Liver (tissue), 9 donors: ENCODE data around the gene UBA52. TPM values are rescaled to one million over a fixed set of nuclear protein-coding genes. Genes with fewer than 3 reads are reported as not detected.

Source experiments
- DNase-seq: peaks from one replicate; pipeline ENCODE4 v3.0.0-alpha.2; 2017; ENCODE audit warnings: low spot score
- H3K27ac ChIP-seq, 2 donors: one replicate each; pipeline ENCODE4 v1.7.0; 2013; ENCODE audit warnings: inconsistent platforms in 2 of 2, low read length in 2 of 2, control low read depth in 1 of 2, low read depth in 1 of 2, mild to moderate bottlenecking in 1 of 2
- H3K27me3 ChIP-seq, 4 donors: one replicate each; pipeline versions ENCODE4 v1.6.1 to v1.7.0; 2013; ENCODE audit warnings: low read length in 3 of 4, inconsistent platforms in 1 of 4, mild to moderate bottlenecking in 1 of 4, moderate library complexity in 1 of 4; ENCODE audit not compliant: control insufficient read depth in 4 of 4, insufficient read depth in 4 of 4
- H3K36me3 ChIP-seq, 4 donors: one replicate each; pipeline versions ENCODE4 v1.6.1 to v1.7.0; 2013; ENCODE audit warnings: low read length in 3 of 4, mild to moderate bottlenecking in 3 of 4, low read depth in 1 of 4, moderate library complexity in 1 of 4; ENCODE audit not compliant: control insufficient read depth in 4 of 4, insufficient read depth in 3 of 4
- H3K4me1 ChIP-seq, 4 donors: one replicate each; pipeline versions ENCODE4 v1.6.1 to v1.7.0; 2013; ENCODE audit warnings: low read length in 3 of 4, mild to moderate bottlenecking in 3 of 4, moderate library complexity in 1 of 4; ENCODE audit not compliant: control insufficient read depth in 4 of 4, insufficient read depth in 4 of 4
- H3K4me3 ChIP-seq, 3 donors: one replicate each; pipeline versions ENCODE4 v1.6.1 to v1.7.0; 2013; ENCODE audit warnings: low read length in 3 of 3, control low read depth in 1 of 3, low read depth in 1 of 3, mild to moderate bottlenecking in 1 of 3
- H3K9ac ChIP-seq, 2 donors: one replicate each; pipeline ENCODE4 v1.7.0; 2013; ENCODE audit warnings: low read length in 2 of 2, mild to moderate bottlenecking in 2 of 2, moderate library complexity in 2 of 2, control low read depth in 1 of 2, low read depth in 1 of 2
- H3K9me3 ChIP-seq, 4 donors: one replicate each; pipeline versions ENCODE4 v1.6.1 to v1.7.0; 2013; ENCODE audit warnings: low read length in 3 of 4; ENCODE audit not compliant: control insufficient read depth in 4 of 4
- HNF4A ChIP-seq, 2 donors: conservative IDR thresholded peaks; 2 replicates each; pipeline ENCODE4 v1.6.1; 2016; ENCODE audit warnings: antibody characterized with exemption in 2 of 2, mild to moderate bottlenecking in 2 of 2
- HNF4G ChIP-seq: IDR thresholded peaks from 2 replicates; pipeline ENCODE4 v1.6.1; 2016; ENCODE audit warnings: antibody characterized with exemption
- JUND ChIP-seq, 2 donors: IDR thresholded peaks; 2 replicates each; pipeline ENCODE4 v1.6.1; 2016; ENCODE audit warnings: antibody characterized with exemption in 2 of 2
- RAD21 ChIP-seq, 2 donors: IDR thresholded peaks; 2 replicates each; pipeline ENCODE4 v1.6.1; 2016; ENCODE audit warnings: antibody characterized with exemption in 2 of 2, mild to moderate bottlenecking in 2 of 2
- RXRA ChIP-seq, 2 donors: IDR thresholded peaks; 2 replicates each; pipeline ENCODE4 v1.6.1; 2017 to 2018; ENCODE audit warnings: antibody characterized with exemption in 2 of 2, mild to moderate bottlenecking in 1 of 2
- TAF1 ChIP-seq: conservative IDR thresholded peaks from 2 replicates; pipeline ENCODE4 v1.6.1; 2016; ENCODE audit warnings: antibody characterized with exemption, mild to moderate bottlenecking
- YY1 ChIP-seq: IDR thresholded peaks from 2 replicates; pipeline ENCODE4 v1.6.1; 2016; ENCODE audit warnings: antibody characterized with exemption, mild to moderate bottlenecking
- WGBS: extraction: QIAGEN DNeasy Blood & Tissue Kit; methylation state at CpG from one replicate; pipeline ENCODE4 v1.1.7; 2013; 5-methylcytosine and 5-hydroxymethylcytosine counted together
- polyA plus RNA-seq, 2 donors: library from polyadenylated mRNA; stranded (reverse) in 1 of 2; unstranded in 1 of 2; fragments of 200-250 nt in 1 of 2; fragments of >200 nt in 1 of 2; fragmentation: Nextera tagmentation in 1 of 2; extraction: Ambion mirVana in 1 of 2; gene quantifications; one replicate each; pipeline versions ENCODE4 v1.2.1 to v1.2.3, GENCODE V29; 2013 to 2015
- total RNA-seq, 2 donors: library from RNA; depleted of rRNA; stranded (reverse); fragments of >200 nt; gene quantifications; one replicate each; pipeline ENCODE4 v1.2.3, GENCODE V29; 2014
- TF ChIP-seq, protein P1 (sequence below): IDR thresholded peaks from 2 replicates; pipeline ENCODE4 v1.6.1; 2016; ENCODE audit warnings: antibody characterized with exemption
- TF ChIP-seq, protein P2 (sequence below): fragments of 150-350 bp; IDR thresholded peaks from 2 replicates; pipeline ENCODE4 v1.5.1; 2017; ENCODE audit warnings: improper control_type of control experiment, low read depth, low read length; ENCODE audit not compliant: missing input control
- donor health status: healthy.
- donor health status: healthy.
- donor health status: healthy.
- donor health status: healthy.
- donor health status: healthy.

UBA52 gene
- total and polyA plus RNA-seq, 4 donors, result 324 to 647 (median 484) TPM

DNA sequence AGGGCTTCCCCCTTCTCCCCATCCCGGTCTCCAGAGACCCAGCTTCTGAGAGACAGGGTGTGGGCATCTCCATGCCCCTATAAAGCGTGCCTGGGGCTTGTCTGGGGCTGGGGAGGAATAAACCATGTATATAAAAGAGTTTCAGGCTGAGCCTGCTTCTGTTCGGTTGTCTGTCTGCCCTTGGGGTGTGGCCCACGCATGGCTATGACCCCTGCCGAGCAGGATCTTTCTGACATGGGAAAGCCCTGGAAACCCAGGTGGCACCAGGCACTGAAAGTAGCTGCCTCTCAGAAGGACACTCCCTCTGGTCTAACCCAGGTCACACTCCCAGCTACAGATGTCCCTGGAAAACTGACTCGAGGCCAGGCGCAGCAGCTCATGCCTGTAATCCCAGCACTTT is 49.2 kb downstream of the UBA52 start:
- 83% methylated on average over 7 of the region's 7 CpGs for WGBS
- DNase-seq, result no peak

DNA sequence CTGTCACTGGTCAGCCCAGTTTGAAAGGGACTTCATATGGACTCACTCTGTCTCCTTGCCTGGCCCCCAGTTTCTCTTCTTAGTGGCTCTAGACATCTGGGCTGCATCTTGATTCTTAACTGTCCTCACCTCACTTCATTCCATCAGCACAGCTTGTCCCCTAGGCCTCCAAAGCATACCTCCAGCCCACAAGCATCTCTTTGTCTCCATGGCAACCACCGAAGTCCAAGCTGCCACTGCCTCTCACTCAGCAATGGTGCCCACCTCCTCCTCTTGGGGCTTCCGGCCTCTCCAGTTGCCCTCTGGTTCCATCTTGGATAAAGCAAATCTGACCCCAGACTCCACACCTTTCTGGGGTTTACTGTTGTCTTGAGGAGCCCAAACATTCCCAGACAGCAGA is 55.2 kb downstream of the UBA52 start:
- no peak overlapping the region for H3K27ac ChIP-seq
- no peaks in the 10 kb centered on the region for H3K36me3 ChIP-seq
- H3K4me3 ChIP-seq, result no peak overlapping the region
- 82% methylated on average over 2 of the region's 2 CpGs for WGBS
- no peak overlapping the region for H3K9ac ChIP-seq
- no peaks in the 10 kb centered on the region for H3K27me3 ChIP-seq
- DNase-seq, result no peak
- no peaks in the 10 kb centered on the region for H3K9me3 ChIP-seq
- H3K4me1 ChIP-seq, result no peaks in the 10 kb centered on the region
- TF ChIP-seq TAF1, result no peak
- TF ChIP-seq, protein P1, sequence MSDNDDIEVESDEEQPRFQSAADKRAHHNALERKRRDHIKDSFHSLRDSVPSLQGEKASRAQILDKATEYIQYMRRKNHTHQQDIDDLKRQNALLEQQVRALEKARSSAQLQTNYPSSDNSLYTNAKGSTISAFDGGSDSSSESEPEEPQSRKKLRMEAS, result no peak
- TF ChIP-seq JUND (IDR thresholded peaks at IDR 0.05), result no peak
- TF ChIP-seq, protein P2, sequence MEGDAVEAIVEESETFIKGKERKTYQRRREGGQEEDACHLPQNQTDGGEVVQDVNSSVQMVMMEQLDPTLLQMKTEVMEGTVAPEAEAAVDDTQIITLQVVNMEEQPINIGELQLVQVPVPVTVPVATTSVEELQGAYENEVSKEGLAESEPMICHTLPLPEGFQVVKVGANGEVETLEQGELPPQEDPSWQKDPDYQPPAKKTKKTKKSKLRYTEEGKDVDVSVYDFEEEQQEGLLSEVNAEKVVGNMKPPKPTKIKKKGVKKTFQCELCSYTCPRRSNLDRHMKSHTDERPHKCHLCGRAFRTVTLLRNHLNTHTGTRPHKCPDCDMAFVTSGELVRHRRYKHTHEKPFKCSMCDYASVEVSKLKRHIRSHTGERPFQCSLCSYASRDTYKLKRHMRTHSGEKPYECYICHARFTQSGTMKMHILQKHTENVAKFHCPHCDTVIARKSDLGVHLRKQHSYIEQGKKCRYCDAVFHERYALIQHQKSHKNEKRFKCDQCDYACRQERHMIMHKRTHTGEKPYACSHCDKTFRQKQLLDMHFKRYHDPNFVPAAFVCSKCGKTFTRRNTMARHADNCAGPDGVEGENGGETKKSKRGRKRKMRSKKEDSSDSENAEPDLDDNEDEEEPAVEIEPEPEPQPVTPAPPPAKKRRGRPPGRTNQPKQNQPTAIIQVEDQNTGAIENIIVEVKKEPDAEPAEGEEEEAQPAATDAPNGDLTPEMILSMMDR, result no peak
- no peak for TF ChIP-seq YY1

More for the DNA sequence above, 49.2 kb downstream of the UBA52 start:
- Histone ChIP-seq H3K4me1 (no peaks in the 10 kb centered on the region), H3K27me3 (peaks cover 0 to 7% (median 0%) of the 10 kb centered on the region in 4 donors), H3K36me3 (no peaks in the 10 kb centered on the region), H3K9ac (no peak overlapping the region), H3K9me3 (no peaks in the 10 kb centered on the region), H3K27ac (no peak overlapping the region), H3K4me3 (no peak overlapping the region)
- TF ChIP-seq JUND (IDR thresholded peaks at IDR 0.05) (no peak), HNF4A (conservative IDR thresholded peaks at IDR 0.05) (no peak), RAD21 (IDR thresholded peaks at IDR 0.05) (no peak), HNF4G (no peak), YY1 (no peak), RXRA (IDR thresholded peaks at IDR 0.05) (no peak)
- TF ChIP-seq, protein P1, result no peak

Other genes with a start within 250 kb of the UBA52 start
- 100 to 1,000 TPM in 1 of 2 donors, 10 to 100 TPM in 1; 42.4 to 100 TPM for gene LSM4, start 248.8 kb upstream of the UBA52 start, total RNA-seq
- gene LSM4, start 248.8 kb upstream of the UBA52 start, polyA plus RNA-seq, result 10 to 100 TPM; 68.4 to 81.9 TPM
- 10 to 100 TPM; 21.5 to 48.3 TPM for gene PGPEP1, start 231.3 kb upstream of the UBA52 start, total RNA-seq
- 10 to 100 TPM; 15.8 to 30.8 TPM for gene PGPEP1, start 231.3 kb upstream of the UBA52 start, polyA plus RNA-seq
- gene GDF15, start 185.7 kb upstream of the UBA52 start, total RNA-seq, result 10 to 100 TPM in 1 of 2 donors, under 1 TPM in 1; 0.42 to 11.6 TPM
- gene GDF15, start 185.7 kb upstream of the UBA52 start, polyA plus RNA-seq, result 1 to 10 TPM; 6.7 to 7.7 TPM
- gene LRRC25, start 174.2 kb upstream of the UBA52 start, total RNA-seq, result 10 to 100 TPM in 1 of 2 donors, 1 to 10 TPM in 1; 7.9 to 13.4 TPM
- gene LRRC25, start 174.2 kb upstream of the UBA52 start, polyA plus RNA-seq, result 1 to 10 TPM; 2.3 to 5.8 TPM
- 10 to 100 TPM in 1 of 2 donors, 1 to 10 TPM in 1; 6.4 to 19.0 TPM for gene SSBP4, start 152.5 kb upstream of the UBA52 start, total RNA-seq
- gene SSBP4, start 152.5 kb upstream of the UBA52 start, polyA plus RNA-seq, result 10 to 100 TPM in 1 of 2 donors, 1 to 10 TPM in 1; 4.0 to 16.6 TPM
- 10 to 100 TPM in 1 of 2 donors, 1 to 10 TPM in 1; 8.0 to 41.9 TPM for gene ISYNA1, start 133.7 kb upstream of the UBA52 start, total RNA-seq
- 10 to 100 TPM in 1 of 2 donors, 1 to 10 TPM in 1; 4.7 to 12.1 TPM for gene ISYNA1, start 133.7 kb upstream of the UBA52 start, polyA plus RNA-seq
- gene ELL, start 49.8 kb upstream of the UBA52 start, total RNA-seq, result 10 to 100 TPM in 1 of 2 donors, 1 to 10 TPM in 1; 7.6 to 10.5 TPM
- 1 to 10 TPM; 4.5 to 5.6 TPM for gene ELL, start 49.8 kb upstream of the UBA52 start, polyA plus RNA-seq
- gene FKBP8, start 28.3 kb upstream of the UBA52 start, total RNA-seq, result 100 to 1,000 TPM in 1 of 2 donors, 10 to 100 TPM in 1; 75.8 to 225 TPM
- 100 to 1,000 TPM in 1 of 2 donors, 10 to 100 TPM in 1; 59.1 to 126 TPM for gene FKBP8, start 28.3 kb upstream of the UBA52 start, polyA plus RNA-seq
- gene KXD1, start 14.0 kb upstream of the UBA52 start, total RNA-seq, result 10 to 100 TPM; 31.8 to 47.0 TPM
- 10 to 100 TPM; 39.9 to 53.6 TPM for gene KXD1, start 14.0 kb upstream of the UBA52 start, polyA plus RNA-seq
- gene REX1BD, start 16.9 kb downstream of the UBA52 start, total RNA-seq, result 10 to 100 TPM; 25.9 to 44.0 TPM
- 10 to 100 TPM; 58.7 to 71.9 TPM for gene REX1BD, start 16.9 kb downstream of the UBA52 start, polyA plus RNA-seq
- gene CRLF1, start 34.9 kb downstream of the UBA52 start, total RNA-seq, result 1 to 10 TPM in 1 of 2 donors, not detected in 1; 1.6 TPM
- 1 to 10 TPM in 1 of 2 donors, under 1 TPM in 1; 0.49 to 1.9 TPM for gene CRLF1, start 34.9 kb downstream of the UBA52 start, polyA plus RNA-seq
- under 1 TPM in 1 of 2 donors, not detected in 1; 0.08 TPM for gene TMEM59L, start 41.0 kb downstream of the UBA52 start, total RNA-seq
- under 1 TPM; 0.08 to 0.15 TPM for gene TMEM59L, start 41.0 kb downstream of the UBA52 start, polyA plus RNA-seq
- gene KLHL26, start 65.2 kb downstream of the UBA52 start, total RNA-seq, result 1 to 10 TPM; 2.4 to 5.9 TPM
- 1 to 10 TPM; 2.3 to 2.4 TPM for gene KLHL26, start 65.2 kb downstream of the UBA52 start, polyA plus RNA-seq
- gene CRTC1, start 111.8 kb downstream of the UBA52 start, total RNA-seq, result 1 to 10 TPM; 1.5 to 2.2 TPM
- 1 to 10 TPM; 1.5 to 3.5 TPM for gene CRTC1, start 111.8 kb downstream of the UBA52 start, polyA plus RNA-seq
- under 1 TPM in 1 of 2 donors, not detected in 1; 0.17 TPM for gene COMP, start 219.4 kb downstream of the UBA52 start, total RNA-seq
- under 1 TPM in 1 of 2 donors, not detected in 1; 0.03 TPM for gene COMP, start 219.4 kb downstream of the UBA52 start, polyA plus RNA-seq